ENCODE data around the gene DDN. TPM values are rescaled to one million over a fixed set of nuclear protein-coding genes. Genes with fewer than 3 reads are reported as not detected.

DDN gene
- total and polyA plus RNA-seq, 2 donors (not counting 3 experiments of a cell fraction or from before 2014, with no cell fraction given): 0.07 to 0.22 TPM

GRCh38 chr12:48970702-48971334, 28.4 kb downstream of the DDN start:
- no peaks in the 10 kb centered on the region for H4K20me1 ChIP-seq (replicated peaks; ENCODE audit: control insufficient read depth, extremely low read depth, insufficient read depth, low read length)
- H3K9me1 ChIP-seq (replicated peaks; ENCODE audit: control insufficient read depth, extremely low read depth, insufficient read depth, low read length): no peaks in the 10 kb centered on the region
- dilution Hi-C loops (cut with MboI; ENCODE audit: extremely low pct_ligation_motif_present, low sequenced_read_pairs): no loop called here
- ChIA-PET CTCF (interaction anchor here (1.0 to 7.3 kb wide), 4 partner anchors 9 to 26 kb away, joined by 3 to 64 read pairs (median 6); partner anchors contain the start of gene ARF3), POLR2A (no interaction called here)
- TF ChIP-seq FOS (IDR thresholded peaks at IDR 0.05; ENCODE audit: borderline replicate concordance, insufficient read depth, low read length): no peak
- TF ChIP-seq EZH2 (IDR thresholded peaks at IDR 0.05; ENCODE audit: borderline replicate concordance, low read depth, low read length, severe bottlenecking): no peak
- TF ChIP-seq JUN (IDR thresholded peaks at IDR 0.05; ENCODE audit: borderline replicate concordance, insufficient read depth, insufficient read length, low read depth): no peak
- no peak for TF ChIP-seq POLR2A (IDR thresholded peaks at IDR 0.05; ENCODE audit: low read depth, low read length)
- no peak for TF ChIP-seq POLR2AphosphoS5 (IDR thresholded peaks at IDR 0.05; ENCODE audit: insufficient read depth, low read depth, low read length)
- TF ChIP-seq GATA2 (IDR thresholded peaks at IDR 0.05; ENCODE audit: insufficient read depth, insufficient read length, low read depth, low read length): no peak
- no peak for TF ChIP-seq MYC (IDR thresholded peaks at IDR 0.05; ENCODE audit: low read depth, low read length)
- TF ChIP-seq MAX (IDR thresholded peaks at IDR 0.05; ENCODE audit: insufficient read depth, insufficient read length): no peak
- TF ChIP-seq CTCF (IDR thresholded peaks at IDR 0.05; ENCODE audit: extremely low read depth in 1 of 2, insufficient read depth in 1 of 2, low read depth in 1 of 2, low read length in 2 of 2): no peak
- FAIRE-seq (no peak), DNase-seq (ENCODE audit: low read depth, low spot score) (no peak)
- no peaks in the 10 kb centered on the region for H3K4me1 ChIP-seq (ENCODE audit: control insufficient read depth, extremely low read depth, insufficient read depth, low read length)
- H3K27me3 ChIP-seq (ENCODE audit: control insufficient read depth in 2 of 2, insufficient read depth in 2 of 2, low read length in 2 of 2): peaks cover 52 to 53% of the 10 kb centered on the region in 2 experiments
- H3K9me3 ChIP-seq (replicated peaks; ENCODE audit: control insufficient read depth, insufficient read depth, low read length): no peaks in the 10 kb centered on the region
- H3K9ac ChIP-seq (replicated peaks; ENCODE audit: extremely low read depth, insufficient read depth, low read length): no peak overlapping the region
- no peaks in the 10 kb centered on the region for H3K79me2 ChIP-seq (ENCODE audit: control insufficient read depth, insufficient read depth, low read length)
- H3K36me3 ChIP-seq (ENCODE audit: control insufficient read depth in 2 of 2, extremely low read depth in 1 of 2, insufficient read depth in 2 of 2, low read length in 2 of 2): no peaks in the 10 kb centered on the region
- no peak overlapping the region for H2AFZ ChIP-seq (ENCODE audit: low read depth, low read length)
- no peak overlapping the region for H3K4me3 ChIP-seq (replicated peaks in 1 of 3; ENCODE audit: insufficient read depth in 1 of 3, low read depth in 1 of 3, low read length in 3 of 3)
- intact Hi-C loops (cut with micrococcal nuclease): no loop called here
- H3K4me2 ChIP-seq (ENCODE audit: insufficient read depth, low read length): no peak overlapping the region
- no peak overlapping the region for H3K27ac ChIP-seq (ENCODE audit: insufficient read depth, low read depth, low read length)
- BruUV-seq (replicated peaks): no TSS peak

All from endothelial cell of umbilical vein (primary cell).